KMS-11 (cell line): ENCODE results near the gene SFT2D3.

Source experiments
- H2AFZ ChIP-seq: fragments of 200-600 bp; sonication (generic); 2 replicates; pipeline ENCODE4 v1.6.1; 2016; ENCODE audit warnings: antibody characterized with exemption, mixed run types, low read depth
- H3K27ac ChIP-seq: fragments of 200-600 bp; sonication (generic); 2 replicates; pipeline ENCODE4 v1.6.1; 2016; ENCODE audit warnings: mild to moderate bottlenecking, mixed run types
- H3K27me3 ChIP-seq: fragments of 200-600 bp; sonication (generic); 2 replicates; pipeline ENCODE4 v1.6.1; 2017; ENCODE audit warnings: mild to moderate bottlenecking, low read depth, mixed run types, moderate library complexity; ENCODE audit not compliant: insufficient read depth
- H3K36me3 ChIP-seq: fragments of 200-600 bp; sonication (generic); 2 replicates; pipeline ENCODE4 v1.6.1; 2017; ENCODE audit warnings: mild to moderate bottlenecking, mixed run types; ENCODE audit not compliant: insufficient read depth
- H3K4me1 ChIP-seq: fragments of 200-600 bp; sonication (generic); 2 replicates; pipeline ENCODE4 v1.6.1; 2016; ENCODE audit warnings: mild to moderate bottlenecking, low read depth, mixed run types; ENCODE audit not compliant: poor library complexity, severe bottlenecking
- H3K4me2 ChIP-seq: fragments of 200-600 bp; sonication (generic); 2 replicates; pipeline ENCODE4 v1.7.0; 2016; ENCODE audit warnings: mild to moderate bottlenecking, mixed run types
- H3K4me3 ChIP-seq: fragments of 200-600 bp; sonication (generic); IDR thresholded peaks from 2 replicates; pipeline ENCODE4 v1.6.1; 2017; ENCODE audit warnings: low read depth, low read length, mixed read lengths; ENCODE audit not compliant: insufficient read depth
- H3K79me2 ChIP-seq: fragments of 200-600 bp; sonication (generic); 2 replicates; pipeline ENCODE4 v1.6.1; 2016; ENCODE audit warnings: low read depth, mixed run types; ENCODE audit not compliant: insufficient read depth
- H3K9ac ChIP-seq: fragments of 200-600 bp; sonication (generic); 2 replicates; pipeline ENCODE4 v1.6.1; 2016; ENCODE audit warnings: mild to moderate bottlenecking, mixed run types
- H4K20me1 ChIP-seq: fragments of 200-600 bp; sonication (generic); 2 replicates; pipeline ENCODE4 v1.6.1; 2016; ENCODE audit warnings: mild to moderate bottlenecking, mixed run types; ENCODE audit not compliant: insufficient read depth
- CTCF ChIP-seq: fragments of 200-600 bp; sonication (generic); conservative IDR thresholded peaks from 2 replicates; pipeline ENCODE4 v1.6.1; 2017; ENCODE audit warnings: low read depth, mild to moderate bottlenecking, antibody characterized with exemption, low read length, moderate library complexity, mixed read lengths

The SFT2D3 gene

GRCh38 chr2:127660291-127660578 is 41.1 kb upstream of the SFT2D3 start:
- no peak for TF ChIP-seq CTCF

GRCh38 chr2:127661072-127661649 is 40.1 kb upstream of the SFT2D3 start:
- Histone ChIP-seq H3K36me3 (no peaks in the 10 kb centered on the region), H4K20me1 (no peaks in the 10 kb centered on the region), H3K79me2 (no peaks in the 10 kb centered on the region), H3K27ac (no peak overlapping the region), H3K27me3 (no peaks in the 10 kb centered on the region), H2AFZ (no peak overlapping the region), H3K4me3 (no peak overlapping the region), H3K4me2 (no peak overlapping the region), H3K9ac (no peak overlapping the region), H3K4me1 (no peaks in the 10 kb centered on the region)
- no peak for TF ChIP-seq CTCF

More at GRCh38 chr2:127660291-127660578, 41.1 kb upstream of the SFT2D3 start:
- Histone ChIP-seq H2AFZ (no peak overlapping the region), H3K79me2 (no peaks in the 10 kb centered on the region), H3K4me2 (no peak overlapping the region), H3K4me1 (no peaks in the 10 kb centered on the region), H3K27ac (no peak overlapping the region), H3K9ac (no peak overlapping the region), H3K36me3 (no peaks in the 10 kb centered on the region), H3K27me3 (no peaks in the 10 kb centered on the region), H4K20me1 (no peaks in the 10 kb centered on the region), H3K4me3 (no peak overlapping the region)

GRCh38 chr2:127661949-127662510 is 39.3 kb upstream of the SFT2D3 start:
- no peaks in the 10 kb centered on the region for H3K36me3 ChIP-seq
- H2AFZ ChIP-seq = no peak overlapping the region

GRCh38 chr2:127662937-127663565 is 38.2 kb upstream of the SFT2D3 start:
- H3K9ac ChIP-seq = no peak overlapping the region
- H3K27me3 ChIP-seq = no peaks in the 10 kb centered on the region
- H3K79me2 ChIP-seq = no peaks in the 10 kb centered on the region
- TF ChIP-seq CTCF = no peak
- H3K4me2 ChIP-seq = no peak overlapping the region
- H3K36me3 ChIP-seq = no peaks in the 10 kb centered on the region
- no peak overlapping the region for H3K27ac ChIP-seq
- no peaks in the 10 kb centered on the region for H4K20me1 ChIP-seq
- H2AFZ ChIP-seq = no peak overlapping the region
- no peak overlapping the region for H3K4me3 ChIP-seq
- no peaks in the 10 kb centered on the region for H3K4me1 ChIP-seq

More at GRCh38 chr2:127661949-127662510, 39.3 kb upstream of the SFT2D3 start:
- H3K4me1 ChIP-seq = no peaks in the 10 kb centered on the region
- H3K4me3 ChIP-seq = no peak overlapping the region
- H3K27ac ChIP-seq = no peak overlapping the region
- no peak overlapping the region for H3K4me2 ChIP-seq
- H3K27me3 ChIP-seq = no peaks in the 10 kb centered on the region
- no peaks in the 10 kb centered on the region for H4K20me1 ChIP-seq
- TF ChIP-seq CTCF = no peak
- no peak overlapping the region for H3K9ac ChIP-seq
- no peaks in the 10 kb centered on the region for H3K79me2 ChIP-seq
